GM23338 (cell line): ENCODE data around the gene DCAF7. TPM values are rescaled to one million over a fixed set of nuclear protein-coding genes. Genes with fewer than 3 reads are reported as not detected.

Source experiments
- ATAC-seq: fragments of 200-7000 bp; cut with Tn5 transposase; 3 replicates; pipeline ENCODE4 v1.9.1; 2020
- DNase-seq: peaks from one replicate; pipeline ENCODE4 v3.0.0-alpha.2; 2015; ENCODE audit warnings: low spot score
- H2AFZ ChIP-seq: fragments of 200-600 bp; sonication (generic); 2 replicates; pipeline ENCODE4 v1.8.0; 2016; ENCODE audit warnings: antibody characterized with exemption, mild to moderate bottlenecking, moderate library complexity
- H3F3A ChIP-seq: fragments of 200-600 bp; sonication (generic); replicated peaks from 2 replicates; pipeline ENCODE4 v1.8.0; 2017; ENCODE audit warnings: antibody characterized with exemption, mixed run types, low read depth
- H3K27ac ChIP-seq: fragments of 200-600 bp; sonication (generic); 2 replicates; pipeline ENCODE4 v1.6.1; 2016; ENCODE audit warnings: low read depth
- H3K27me3 ChIP-seq: fragments of 200-600 bp; sonication (generic); 2 replicates; pipeline ENCODE4 v1.8.0; 2016; ENCODE audit warnings: mild to moderate bottlenecking, mixed run types, moderate library complexity; ENCODE audit not compliant: insufficient read depth
- H3K36me3 ChIP-seq: fragments of 200-600 bp; sonication (generic); 2 replicates; pipeline ENCODE4 v1.8.0; 2016; ENCODE audit warnings: mild to moderate bottlenecking; ENCODE audit not compliant: insufficient read depth
- H3K4me1 ChIP-seq: fragments of 200-600 bp; sonication (generic); 2 replicates; pipeline ENCODE4 v1.8.0; 2016; ENCODE audit warnings: mild to moderate bottlenecking, moderate library complexity; ENCODE audit not compliant: insufficient read depth
- H3K4me2 ChIP-seq: fragments of 200-600 bp; sonication (generic); 2 replicates; pipeline ENCODE4 v1.7.1; 2017; ENCODE audit warnings: mixed run types
- H3K4me3 ChIP-seq: fragments of 200-600 bp; sonication (generic); 2 replicates; pipeline ENCODE4 v1.6.1; 2016; ENCODE audit warnings: mixed run types
- H3K79me2 ChIP-seq: fragments of 200-600 bp; sonication (generic); replicated peaks from 2 replicates; pipeline ENCODE4 v1.8.0; 2017; ENCODE audit warnings: mild to moderate bottlenecking; ENCODE audit not compliant: insufficient read depth
- H3K9me2 ChIP-seq: fragments of 200-600 bp; sonication (generic); 2 replicates; pipeline ENCODE4 v1.8.0; 2017; ENCODE audit not compliant: insufficient read depth
- H4K20me1 ChIP-seq: fragments of 200-600 bp; sonication (generic); replicated peaks from 2 replicates; pipeline ENCODE4 v1.8.0; 2017; ENCODE audit warnings: mild to moderate bottlenecking; ENCODE audit not compliant: insufficient read depth
- H3K27ac Mint-ChIP-seq: 2 replicates; pipeline ENCODE4 v1.8.0; 2020; ENCODE audit warnings: inconsistent platforms, mild to moderate bottlenecking, moderate library complexity, mixed read lengths
- H3K27me3 Mint-ChIP-seq: 3 replicates; pipeline ENCODE4 v1.8.0; 2022; ENCODE audit warnings: low read depth, mild to moderate bottlenecking, moderate library complexity, mixed read lengths, inconsistent platforms; ENCODE audit not compliant: insufficient read depth, poor library complexity
- H3K36me3 Mint-ChIP-seq: 3 replicates; pipeline ENCODE4 v1.8.0; 2021; ENCODE audit warnings: low read depth, mild to moderate bottlenecking, inconsistent platforms, moderate library complexity, mixed read lengths
- H3K4me1 Mint-ChIP-seq: 3 replicates; pipeline ENCODE4 v1.8.0; 2020; ENCODE audit warnings: mild to moderate bottlenecking, inconsistent platforms, mixed read lengths
- H3K4me3 Mint-ChIP-seq: 3 replicates; pipeline ENCODE4 v1.8.0; 2021; ENCODE audit warnings: moderate library complexity, mild to moderate bottlenecking, inconsistent platforms, mixed read lengths
- H3K9me3 Mint-ChIP-seq: 3 replicates; pipeline ENCODE4 v1.8.0; 2020; ENCODE audit warnings: moderate library complexity, mild to moderate bottlenecking, inconsistent platforms, mixed read lengths
- CREB1 ChIP-seq: fragments of 250-450 bp; sonication (Bioruptor Pico); IDR thresholded peaks from 2 replicates; pipeline ENCODE4 v1.5.0; 2020; ENCODE audit warnings: low read depth, mild to moderate bottlenecking, moderate library complexity
- EZH2phosphoT487 ChIP-seq: fragments of 200-600 bp; sonication (generic); IDR thresholded peaks from one replicate; pipeline ENCODE4 v1.8.1; 2018; ENCODE audit warnings: antibody characterized with exemption; ENCODE audit not compliant: unreplicated experiment
- NANOG ChIP-seq: IDR thresholded peaks from 2 replicates; pipeline ENCODE4 v1.6.1; 2016; ENCODE audit warnings: antibody characterized with exemption, borderline replicate concordance
- ZNF114 ChIP-seq: fragments of 250-450 bp; sonication (Bioruptor Pico); IDR thresholded peaks from 2 replicates; pipeline ENCODE4 v1.5.0; 2020; ENCODE audit warnings: mild to moderate bottlenecking, moderate library complexity
- ZNF331 ChIP-seq: fragments of 250-450 bp; sonication (Bioruptor Pico); IDR thresholded peaks from 2 replicates; pipeline ENCODE4 v1.5.0; 2020; ENCODE audit warnings: low read depth, mild to moderate bottlenecking, moderate library complexity
- ZNF462 ChIP-seq: fragments of 250-450 bp; sonication (Bioruptor Pico); IDR thresholded peaks from 2 replicates; pipeline ENCODE4 v1.5.0; 2020; ENCODE audit warnings: mild to moderate bottlenecking, moderate library complexity
- polyA plus RNA-seq: library from polyadenylated mRNA; unstranded; fragments of >200 nt; fragmentation: Nextera tagmentation; extraction: Ambion mirVana; gene quantifications from 2 replicates; pipeline ENCODE4 v1.2.1, GENCODE V29; 2016
- total RNA-seq: library from RNA; depleted of rRNA; stranded (reverse); fragments of >200 nt; shearing (Covaris generic); gene quantifications from 2 replicates; pipeline ENCODE4 v1.2.3, GENCODE V29; 2014

Gene DCAF7
- total and polyA plus RNA-seq, 2 experiments from 2014 or later = 31.3 to 60.1 TPM

- TF ChIP-seq ZNF462 (CRISPR knock-in tag) (no peak), ZNF331 (CRISPR knock-in tag) (no peak), EZH2phosphoT487 (no peak)
Measured at GRCh38 chr17:63601439-63602371, 51.4 kb downstream of the DCAF7 start (continued).

- Histone ChIP-seq H3K79me2 (no peaks in the 10 kb centered on the region), H3F3A (0 out of 2 replicates have a peak, but pooled peaks cover 3% of the 10 kb centered on the region), H2AFZ (no peak overlapping the region), H4K20me1 (no peaks in the 10 kb centered on the region), H3K27ac (no peak overlapping the region), H3K36me3 (0 out of 2 replicates have a peak, but pooled peaks cover 6% of the 10 kb centered on the region), H3K9me2 (no peaks in the 10 kb centered on the region), H3K27me3 (no peaks in the 10 kb centered on the region), H3K4me3 (no peak overlapping the region), H3K4me1 (no peaks in the 10 kb centered on the region), H3K4me2 (no peak overlapping the region)
- H3K4me1 Mint-ChIP-seq = no peaks in the 10 kb centered on the region
- ATAC-seq = no peak
- no peak overlapping the region for H3K4me3 Mint-ChIP-seq
- H3K27me3 Mint-ChIP-seq = no peaks in the 10 kb centered on the region
- DNase-seq = no peak
- peaks cover 44% of the 10 kb centered on the region for H3K36me3 Mint-ChIP-seq
- no peaks in the 10 kb centered on the region for H3K9me3 Mint-ChIP-seq
- no peak overlapping the region for H3K27ac Mint-ChIP-seq
- TF ChIP-seq NANOG (no peak), ZNF114 (CRISPR knock-in tag) (no peak), EZH2phosphoT487 (no peak), ZNF331 (CRISPR knock-in tag) (no peak), ZNF462 (CRISPR knock-in tag) (no peak), CREB1 (no peak)
Measured at GRCh38 chr17:63609816-63610573, 59.7 kb downstream of the DCAF7 start.
